ENCODE results near the gene IVNS1ABP.
A peak's percentile ranks its signal among the peaks of the same experiment; 100 is the strongest.

Gene IVNS1ABP

DNA sequence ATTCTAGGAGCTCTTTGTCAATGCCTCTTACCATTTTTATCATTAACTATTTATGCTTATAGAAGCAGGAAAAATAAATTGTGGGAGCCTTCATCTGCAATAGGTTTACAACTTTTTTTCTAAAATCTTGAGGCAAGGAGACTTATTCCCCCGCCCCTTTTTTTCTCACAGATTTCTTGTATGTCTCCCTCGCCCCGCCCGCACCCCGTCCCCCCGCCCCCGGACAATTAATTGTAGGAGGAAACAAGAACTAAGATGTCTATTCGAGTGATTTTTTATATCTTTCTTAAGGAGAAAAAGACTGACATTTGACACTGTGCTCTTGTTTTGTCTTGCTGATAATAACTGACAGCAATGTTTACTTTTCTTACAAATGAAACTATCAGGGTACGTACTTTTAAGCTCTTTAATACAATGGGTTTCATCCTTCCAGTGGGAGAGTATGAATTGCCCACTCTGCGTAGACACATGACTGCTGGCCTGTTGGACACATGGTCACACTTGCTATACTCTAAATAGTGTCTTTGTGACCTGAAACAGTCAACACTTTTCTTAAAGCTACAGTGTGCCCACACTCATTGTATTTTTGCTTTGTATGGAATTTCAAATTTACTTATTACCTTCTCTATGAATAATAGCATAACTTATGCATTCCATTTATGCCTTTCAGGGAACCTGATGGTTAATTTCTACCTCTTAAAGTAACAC lies 1.5 kb upstream of the IVNS1ABP start:
- TF ChIP-seq, protein P1, sequence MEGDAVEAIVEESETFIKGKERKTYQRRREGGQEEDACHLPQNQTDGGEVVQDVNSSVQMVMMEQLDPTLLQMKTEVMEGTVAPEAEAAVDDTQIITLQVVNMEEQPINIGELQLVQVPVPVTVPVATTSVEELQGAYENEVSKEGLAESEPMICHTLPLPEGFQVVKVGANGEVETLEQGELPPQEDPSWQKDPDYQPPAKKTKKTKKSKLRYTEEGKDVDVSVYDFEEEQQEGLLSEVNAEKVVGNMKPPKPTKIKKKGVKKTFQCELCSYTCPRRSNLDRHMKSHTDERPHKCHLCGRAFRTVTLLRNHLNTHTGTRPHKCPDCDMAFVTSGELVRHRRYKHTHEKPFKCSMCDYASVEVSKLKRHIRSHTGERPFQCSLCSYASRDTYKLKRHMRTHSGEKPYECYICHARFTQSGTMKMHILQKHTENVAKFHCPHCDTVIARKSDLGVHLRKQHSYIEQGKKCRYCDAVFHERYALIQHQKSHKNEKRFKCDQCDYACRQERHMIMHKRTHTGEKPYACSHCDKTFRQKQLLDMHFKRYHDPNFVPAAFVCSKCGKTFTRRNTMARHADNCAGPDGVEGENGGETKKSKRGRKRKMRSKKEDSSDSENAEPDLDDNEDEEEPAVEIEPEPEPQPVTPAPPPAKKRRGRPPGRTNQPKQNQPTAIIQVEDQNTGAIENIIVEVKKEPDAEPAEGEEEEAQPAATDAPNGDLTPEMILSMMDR (conservative IDR thresholded peaks at IDR 0.05; ENCODE audit: low read length), result no peak
- no peak overlapping the region for H3K4me3 ChIP-seq (ENCODE audit: low read length)
- DNase-seq (ENCODE audit: low read depth), result no peak

DNA sequence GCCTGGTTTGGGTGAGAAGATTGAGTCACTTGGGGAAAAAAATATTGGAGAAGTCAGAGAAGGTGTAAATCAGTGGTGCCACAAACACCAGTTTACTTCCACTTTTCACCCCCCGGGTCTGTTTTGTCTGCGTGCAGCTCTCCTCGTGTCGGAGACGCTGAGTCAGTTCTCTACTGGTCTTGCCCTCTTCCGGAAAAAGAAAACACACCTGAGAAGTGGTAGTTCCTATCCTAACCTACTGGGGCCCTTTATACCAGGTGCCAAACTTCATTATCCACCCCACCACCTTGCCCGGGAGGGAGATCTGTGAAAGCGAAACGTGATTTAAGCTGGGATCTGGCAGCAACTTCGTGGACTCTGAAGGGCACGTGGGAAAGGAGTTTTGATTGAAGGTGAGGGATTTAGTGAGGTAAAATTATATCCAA lies 855 bp upstream of the IVNS1ABP start:
- TF ChIP-seq, protein P1 (conservative IDR thresholded peaks at IDR 0.05; ENCODE audit: low read length), result no peak
- H3K4me3 ChIP-seq (ENCODE audit: low read length), result peak overlapping the region; percentile 89
- peak; percentile 27 for DNase-seq (ENCODE audit: low read depth)

DNA sequence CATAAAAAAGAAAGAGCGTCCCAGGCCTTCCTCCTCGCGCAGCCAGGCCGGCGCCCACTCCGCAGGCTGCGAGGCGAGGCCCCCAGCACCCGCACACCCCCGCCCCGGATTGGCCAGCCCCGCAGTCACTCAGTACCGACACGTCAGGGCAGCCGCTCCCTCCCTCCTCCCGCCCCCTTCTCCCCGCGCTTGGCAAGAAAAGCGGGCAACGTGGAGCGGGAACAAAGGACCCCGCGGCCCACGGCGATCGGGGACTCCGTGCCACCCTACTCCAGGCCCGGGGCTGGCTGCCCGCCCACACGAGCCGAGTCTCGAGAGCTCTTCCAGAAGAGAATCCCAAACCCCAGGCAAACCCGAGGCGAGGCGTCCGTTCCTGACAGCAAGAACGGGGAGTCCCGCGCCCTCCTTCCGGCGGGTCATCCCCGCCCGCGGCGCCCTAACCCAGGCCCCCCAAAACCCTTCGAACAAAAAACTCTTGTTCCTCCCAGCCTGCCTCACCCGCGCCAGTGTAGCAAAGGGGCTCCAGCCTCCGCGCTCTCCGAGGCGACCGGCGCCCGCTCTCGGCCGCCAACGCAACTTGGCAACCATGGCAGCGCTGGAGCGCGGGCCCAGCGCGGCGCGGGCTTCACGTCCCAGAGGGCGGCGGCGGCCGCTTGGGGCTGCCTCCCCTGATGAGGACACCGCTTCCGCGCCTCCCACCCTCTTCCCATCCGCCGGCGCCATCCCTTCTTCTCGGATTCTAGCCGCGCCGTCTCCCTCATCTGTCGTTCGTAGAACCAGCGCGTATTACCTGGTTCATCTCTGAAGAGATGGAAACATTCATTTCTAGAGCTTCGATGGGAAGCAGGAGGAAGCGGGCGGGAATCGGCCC lies 645 bp downstream of the IVNS1ABP start:
- H3K4me3 ChIP-seq (ENCODE audit: low read length), result peak overlapping the region; percentile 89
- TF ChIP-seq, protein P1 (conservative IDR thresholded peaks at IDR 0.05; ENCODE audit: low read length), result no peak
- peak; percentile 93 for DNase-seq (ENCODE audit: low read depth)

DNA sequence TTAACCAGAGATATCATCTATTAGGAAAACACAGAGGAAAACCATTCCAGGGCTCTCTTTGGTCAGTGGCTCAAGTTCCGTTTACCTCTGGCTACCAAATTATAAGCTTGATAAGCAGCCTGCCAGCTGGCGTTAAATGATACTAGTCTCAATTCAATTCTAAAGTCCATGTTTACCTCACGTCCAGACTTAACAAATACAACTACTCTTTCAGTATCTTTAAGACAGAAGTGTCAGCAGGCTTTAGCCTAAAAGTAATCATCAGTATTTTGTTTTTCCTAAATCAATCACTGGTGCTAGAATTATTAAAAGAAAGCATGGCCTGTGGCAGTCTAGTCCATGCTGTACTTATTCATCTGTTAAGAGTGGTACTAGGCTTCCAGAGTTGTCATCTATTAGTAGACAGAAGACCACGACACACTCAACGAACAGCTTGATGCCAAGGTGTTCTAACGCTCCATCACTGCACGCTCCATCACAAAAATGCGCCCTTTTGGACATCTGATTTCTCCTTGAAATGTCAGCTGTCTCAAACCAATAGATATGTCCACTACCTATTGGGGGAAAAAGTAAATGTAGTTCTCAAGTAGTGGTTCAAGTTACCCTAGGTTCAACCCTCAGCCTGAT lies 1.5 kb downstream of the IVNS1ABP start:
- no peak for DNase-seq (ENCODE audit: low read depth)
- TF ChIP-seq, protein P1 (conservative IDR thresholded peaks at IDR 0.05; ENCODE audit: low read length), result no peak
- H3K4me3 ChIP-seq (ENCODE audit: low read length), result peak overlapping the region; percentile 89

DNA sequence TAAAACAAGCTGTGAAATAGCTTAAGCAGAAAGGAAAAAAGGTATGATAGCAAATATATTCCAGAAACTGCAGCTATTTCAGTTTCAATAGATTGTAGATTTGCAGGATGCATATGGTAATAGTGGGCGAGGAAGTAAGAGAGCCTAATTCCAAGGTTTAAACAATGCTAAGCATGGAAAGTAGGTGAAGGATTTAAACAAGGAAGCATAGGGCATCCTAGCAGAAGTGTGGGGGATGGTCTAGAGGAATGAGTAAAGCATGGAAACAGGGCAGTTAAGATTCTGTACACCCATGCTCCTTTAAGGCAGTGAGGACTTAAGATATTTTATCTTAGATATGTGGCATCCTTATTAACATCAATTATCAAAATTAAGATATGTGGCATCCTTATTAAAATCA lies 2.6 kb downstream of the IVNS1ABP start:
- H3K4me3 ChIP-seq (ENCODE audit: low read length), result peak overlapping the region; percentile 89
- DNase-seq (ENCODE audit: low read depth), result no peak
- TF ChIP-seq, protein P1 (conservative IDR thresholded peaks at IDR 0.05; ENCODE audit: low read length), result no peak

DNA sequence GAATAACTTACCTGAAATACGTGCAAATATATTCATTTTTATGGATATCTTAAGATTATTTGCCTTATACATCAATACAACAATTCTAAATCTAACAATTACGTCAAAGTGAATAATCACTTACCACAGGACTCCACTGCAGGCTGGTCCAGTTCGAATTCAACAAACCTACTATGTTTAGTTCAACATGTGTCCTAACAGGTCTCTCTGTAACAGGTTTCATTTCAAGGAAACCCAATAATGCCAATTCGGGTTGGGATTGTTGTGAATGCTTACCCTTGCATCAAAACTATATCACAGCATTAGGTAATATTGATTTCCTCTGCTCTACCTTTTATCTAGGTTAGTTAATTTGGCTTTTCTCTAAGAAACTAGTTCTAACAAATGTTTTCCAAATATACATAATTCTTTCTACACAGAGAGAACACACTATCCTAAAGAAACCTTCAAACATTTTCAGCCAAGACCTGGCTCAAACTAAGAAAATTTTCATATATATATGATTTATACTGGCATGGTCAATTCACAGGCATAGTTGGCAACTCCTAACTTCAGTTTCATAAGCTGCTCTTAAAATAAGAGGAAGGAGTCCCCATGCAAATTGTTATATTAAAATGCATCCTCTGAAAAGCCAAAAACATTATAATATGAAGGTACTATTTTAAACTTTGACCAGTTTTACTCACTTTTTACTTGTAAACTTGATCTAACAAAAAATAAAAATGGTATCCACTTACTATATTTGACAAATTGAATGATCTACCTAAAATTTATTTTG lies 4.5 kb downstream of the IVNS1ABP start:
- H3K4me3 ChIP-seq (ENCODE audit: low read length), result no peak overlapping the region
- no peak for DNase-seq (ENCODE audit: low read depth)
- TF ChIP-seq, protein P1 (conservative IDR thresholded peaks at IDR 0.05; ENCODE audit: low read length), result no peak
